ENCODE measurements around the gene NFATC2.

GRCh38 chr20:51549474-51549873 lies 7.0 kb upstream of the NFATC2 start:
- TF ChIP-seq CTCF (IDR thresholded peaks at IDR 0.05): no peak
- TF ChIP-seq POLR2A (IDR thresholded peaks at IDR 0.05): no peak

Data from Peyer's patch (tissue), 4 donors.